Brain pericyte (primary cell): ENCODE measurements around the gene CLCNKB.
"Not testable (repeated sequence)": the region's sequence is repeated elsewhere in the genome, so short reads cannot be mapped to it uniquely, and the experiment has no call there.

Source experiments
- DNase-seq: peaks from one replicate; pipeline ENCODE4 v3.0.0-alpha.2; 2012; ENCODE audit warnings: low read depth, low spot score

CLCNKB gene

GRCh38 chr1:16043521-16043920 is at the start of gene CLCNKB:
Gene CLCNKB (plus strand): TSS chr1:16043782. CDS start chr1:16044493, 711 bp downstream.
- DNase-seq: no peak

- no peak for DNase-seq
Measured at GRCh38 chr1:15994081-15994480, 49.5 kb upstream of the CLCNKB start.

GRCh38 chr1:15994590-15995351 is 48.8 kb upstream of the CLCNKB start:
- no peak for DNase-seq

GRCh38 chr1:15997076-15997585 is 46.5 kb upstream of the CLCNKB start:
- DNase-seq: no peak

GRCh38 chr1:15997637-15998280 is 45.8 kb upstream of the CLCNKB start:
- no peak for DNase-seq

- DNase-seq: no peak
Measured at GRCh38 chr1:15998929-15999328, 44.7 kb upstream of the CLCNKB start.

GRCh38 chr1:16001274-16001673 is 42.3 kb upstream of the CLCNKB start:
- not testable (repeated sequence) for DNase-seq

GRCh38 chr1:16005597-16005996 is 38.0 kb upstream of the CLCNKB start:
- no peak for DNase-seq

GRCh38 chr1:16006010-16006409 is 37.6 kb upstream of the CLCNKB start:
- DNase-seq: no peak

- no peak for DNase-seq
Measured at GRCh38 chr1:16006552-16007485, 36.8 kb upstream of the CLCNKB start.

- DNase-seq: no peak
Measured at GRCh38 chr1:16007671-16008341, 35.8 kb upstream of the CLCNKB start.

GRCh38 chr1:16009030-16009460 is 34.5 kb upstream of the CLCNKB start:
- no peak for DNase-seq

GRCh38 chr1:16009678-16010077 is 33.9 kb upstream of the CLCNKB start:
- no peak for DNase-seq

GRCh38 chr1:16010837-16011236 is 32.7 kb upstream of the CLCNKB start:
- DNase-seq: no peak

GRCh38 chr1:16011936-16012589 is 31.5 kb upstream of the CLCNKB start:
- DNase-seq: no peak

GRCh38 chr1:16012590-16013219 is 30.9 kb upstream of the CLCNKB start:
- no peak for DNase-seq

GRCh38 chr1:16013220-16013907 is 30.2 kb upstream of the CLCNKB start:
- DNase-seq: no peak

GRCh38 chr1:16013908-16014258 is 29.7 kb upstream of the CLCNKB start:
- no peak for DNase-seq
